BJ (cell line): Measurements from ENCODE around the gene OXCT2. TPM values are rescaled to one million over a fixed set of nuclear protein-coding genes. Genes with fewer than 3 reads are reported as not detected.
"Not testable (repeated sequence)": the region's sequence is repeated elsewhere in the genome, so short reads cannot be mapped to it uniquely, and the experiment has no call there.

Experiments
- CTCF ChIA-PET: fragments of 350-600 bp; formaldehyde crosslinking; extraction: SDS; loops from one replicate; lab custom pipeline; 2021; ENCODE audit warnings: antibody characterized with exemption, inconsistent platforms; lab: Yijun Ruan, JAX
- POLR2A ChIA-PET: fragments of 300-600 bp; sonication (Branson Sonifier 250); formaldehyde crosslinking; extraction: SDS; loops from one replicate; lab custom pipeline; 2021; ENCODE audit warnings: antibody characterized with exemption; lab: Charles Lee
- DNase-seq: peaks from one replicate; pipeline ENCODE4 v3.0.0-alpha.2; 2011; ENCODE audit warnings: low read depth
- H3K27me3 ChIP-seq: 2 replicates; pipeline ENCODE4 v1.6.0; 2011; ENCODE audit warnings: low read length; ENCODE audit not compliant: control insufficient read depth, insufficient read depth
- H3K36me3 ChIP-seq: 2 replicates; pipeline ENCODE4 v1.5.1; 2011; ENCODE audit warnings: low read length; ENCODE audit not compliant: control insufficient read depth, insufficient read depth
- H3K4me3 ChIP-seq: 2 replicates; pipeline ENCODE4 v1.5.1; 2011; ENCODE audit warnings: low read depth, mild to moderate bottlenecking, control low read depth, low read length
- CTCF ChIP-seq: IDR thresholded peaks from 2 replicates; pipeline ENCODE4 v1.5.1; 2011; ENCODE audit warnings: low read depth, mild to moderate bottlenecking, control low read depth, inconsistent platforms, low read length, moderate library complexity; ENCODE audit not compliant: insufficient read depth
- polyA plus RNA-seq: library from polyadenylated mRNA; depleted of rRNA; stranded (reverse); fragments of >200 nt; gene quantifications from 2 replicates; pipeline ENCODE4 v1.2.3, GENCODE V29; 2011

OXCT2 gene
- polyA plus RNA-seq, 1 experiment: 1.2 TPM

GRCh38 chr1:39763619-39764374 is 7.4 kb downstream of the OXCT2 start:
- CTCF ChIA-PET, POLR2A ChIA-PET: not testable (repeated sequence)

GRCh38 chr1:39762550-39763540 is 8.3 kb downstream of the OXCT2 start:
- ChIA-PET CTCF (no interaction called here), POLR2A (no interaction called here)
- no peaks in the 10 kb centered on the region for H3K27me3 ChIP-seq
- H3K4me3 ChIP-seq: no peak overlapping the region
- no peak for TF ChIP-seq CTCF
- peaks cover 2% of the 10 kb centered on the region; the same call in 1 of the 2 replicates for H3K36me3 ChIP-seq
- DNase-seq: no peak

More at GRCh38 chr1:39763619-39764374, 7.4 kb downstream of the OXCT2 start:
- not testable (repeated sequence) for H3K27me3 ChIP-seq, H3K36me3 ChIP-seq, DNase-seq, H3K4me3 ChIP-seq

- peaks cover 2% of the 10 kb centered on the region; the same call in 1 of the 2 replicates for H3K36me3 ChIP-seq
- no peak for DNase-seq
- no peak for TF ChIP-seq CTCF
- H3K27me3 ChIP-seq: no peaks in the 10 kb centered on the region
- no peak overlapping the region for H3K4me3 ChIP-seq
- ChIA-PET POLR2A (no interaction called here), CTCF (no interaction called here)
These were observed 9.4 kb downstream of the OXCT2 start for GRCh38 chr1:39761557-39762260.

- no peak for DNase-seq
- H3K4me3 ChIP-seq: no peak overlapping the region
- ChIA-PET POLR2A (no interaction called here), CTCF (no interaction called here)
- no peaks in the 10 kb centered on the region for H3K27me3 ChIP-seq
- peaks cover 3% of the 10 kb centered on the region; the same call in 1 of the 2 replicates for H3K36me3 ChIP-seq
- no peak for TF ChIP-seq CTCF
These were observed 10.1 kb downstream of the OXCT2 start for GRCh38 chr1:39761016-39761415.

GRCh38 chr1:39760074-39761008 is 10.8 kb downstream of the OXCT2 start:
- POLR2A ChIA-PET: no interaction called here
- Histone ChIP-seq H3K4me3 (no peak overlapping the region), H3K27me3 (no peaks in the 10 kb centered on the region), H3K36me3 (peaks cover 7% of the 10 kb centered on the region)
- CTCF ChIA-PET: no interaction called here
- DNase-seq: no peak
- TF ChIP-seq CTCF: no peak
